T-helper 17 cell (primary cell): ENCODE data around the gene GJA3. TPM values are rescaled to one million over a fixed set of nuclear protein-coding genes. Genes with fewer than 3 reads are reported as not detected.

Experiments used
- ATAC-seq: fragments of 150-1000 bp; cut with Tn5 transposase; 2 replicates; pipeline ENCODE4 v1.10.0; 2021; ENCODE audit warnings: mild to moderate bottlenecking, moderate library complexity
- DNase-seq, 3 donors: peaks; one replicate each; pipeline versions ENCODE4 v3.0.0 to v3.0.0-alpha.2; 2020 to 2021
- H3K9me3 ChIP-seq: one replicate; pipeline ENCODE4 v1.7.0; 2013; ENCODE audit warnings: low read length, mild to moderate bottlenecking; ENCODE audit not compliant: control insufficient read depth, poor library complexity, severe bottlenecking
- H3K27ac Mint-ChIP-seq: one replicate; pipeline ENCODE4 v1.8.0; 2022; ENCODE audit warnings: mild to moderate bottlenecking, moderate library complexity, mixed read lengths
- H3K27me3 Mint-ChIP-seq: one replicate; pipeline ENCODE4 v1.8.0; 2022; ENCODE audit warnings: mixed read lengths
- H3K36me3 Mint-ChIP-seq: one replicate; pipeline ENCODE4 v1.8.0; 2022; ENCODE audit warnings: low read depth, mixed read lengths
- H3K4me1 Mint-ChIP-seq: one replicate; pipeline ENCODE4 v1.8.0; 2022; ENCODE audit warnings: mild to moderate bottlenecking, mixed read lengths
- H3K4me3 Mint-ChIP-seq: one replicate; pipeline ENCODE4 v1.8.0; 2022; ENCODE audit warnings: mild to moderate bottlenecking, moderate library complexity, mixed read lengths
- total RNA-seq, 4 donors: library from RNA in 2 of 4; stranded (reverse) in 2 of 4; gene quantifications; one replicate each; pipeline ENCODE4 v1.2.3 and lab custom pipeline; 2022 to 2026

The GJA3 gene
- total RNA-seq, 2 donors from 2014 or later, result 0.12 TPM; not detected in 1

DNA sequence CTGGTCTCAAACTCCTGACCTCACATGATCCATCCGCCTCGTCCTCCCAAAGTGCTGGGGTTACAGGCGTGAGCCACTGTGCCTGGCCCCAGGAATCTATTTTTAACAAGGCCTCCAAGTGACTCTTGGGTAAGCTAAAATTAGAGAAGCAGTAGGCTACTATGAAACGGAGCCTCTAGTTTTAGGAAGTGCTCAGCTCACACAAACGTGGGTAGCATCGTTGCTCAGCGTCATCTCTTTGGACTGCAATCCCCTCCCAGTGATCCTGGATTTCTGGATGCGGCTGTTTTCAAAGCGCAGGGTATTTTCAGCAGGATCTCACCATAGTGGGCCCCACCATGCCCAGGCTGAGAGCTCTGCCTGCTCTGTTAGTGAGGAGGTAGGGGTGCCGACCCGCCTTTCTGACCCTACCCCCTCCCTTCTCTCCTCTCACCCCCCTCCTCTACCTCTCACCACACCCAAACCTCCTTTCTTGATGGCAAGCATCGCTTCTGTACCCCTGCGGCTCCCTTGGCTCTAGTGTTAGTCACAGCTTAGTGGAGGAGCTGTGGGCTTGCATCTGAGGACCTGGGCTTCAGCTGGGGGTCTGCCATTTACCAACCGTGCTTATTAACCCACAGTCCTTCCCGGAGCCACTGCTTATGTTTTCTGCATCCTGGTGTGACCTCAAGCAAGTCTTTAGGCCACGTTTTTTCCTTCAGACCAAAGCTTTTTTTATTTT lies 34.2 kb downstream of the GJA3 start:
- H3K36me3 Mint-ChIP-seq, result peaks cover 2% of the 10 kb centered on the region
- peak overlapping the region; percentile 86 for H3K4me3 Mint-ChIP-seq
- no peak for ATAC-seq

DNA sequence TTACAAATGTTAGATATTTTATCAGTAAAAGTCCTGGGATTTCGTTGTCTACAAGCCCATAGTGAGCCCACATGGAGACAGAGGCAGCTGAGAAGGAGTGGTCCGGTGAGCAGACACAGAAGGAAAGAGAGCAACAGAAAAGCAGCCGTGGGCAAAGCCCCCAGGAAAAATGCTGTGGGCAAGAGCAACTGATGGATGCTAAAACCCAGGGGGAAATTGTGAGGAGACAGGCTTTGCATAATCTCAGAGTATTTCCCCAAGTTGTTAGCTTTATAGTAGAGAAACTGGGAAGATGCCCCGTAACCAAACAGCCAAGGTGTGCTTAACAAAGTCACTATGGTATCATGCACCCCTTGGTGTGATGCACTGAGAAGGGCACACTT lies 35.1 kb downstream of the GJA3 start:
- peaks cover 13% of the 10 kb centered on the region for H3K27me3 Mint-ChIP-seq
- H3K27ac Mint-ChIP-seq, result peak overlapping the region; percentile 4
- H3K4me1 Mint-ChIP-seq, result peaks cover 11% of the 10 kb centered on the region
- no peak for ATAC-seq
- H3K4me3 Mint-ChIP-seq, result peak overlapping the region; percentile 7
- DNase-seq, result no peak
- H3K9me3 ChIP-seq, result no peaks in the 10 kb centered on the region
- peaks cover 2% of the 10 kb centered on the region for H3K36me3 Mint-ChIP-seq

More for the DNA sequence above, 34.2 kb downstream of the GJA3 start:
- H3K4me1 Mint-ChIP-seq, result peaks cover 7% of the 10 kb centered on the region
- no peaks in the 10 kb centered on the region for H3K9me3 ChIP-seq
- no peak overlapping the region for H3K27ac Mint-ChIP-seq
- H3K27me3 Mint-ChIP-seq, result peaks cover 13% of the 10 kb centered on the region
- DNase-seq, result no peak

GRCh38 chr13:20125129-20125782 lies 35.6 kb downstream of the GJA3 start:
- ATAC-seq (no peak), DNase-seq (no peak)
- Mint-ChIP-seq H3K36me3 (peaks cover 2% of the 10 kb centered on the region), H3K27me3 (peaks cover 13% of the 10 kb centered on the region), H3K27ac (peak overlapping the region; percentile 4), H3K4me3 (peak overlapping the region; percentile 7), H3K4me1 (peaks cover 15% of the 10 kb centered on the region)
- H3K9me3 ChIP-seq, result no peaks in the 10 kb centered on the region

GRCh38 chr13:20124303-20124702 lies 36.5 kb downstream of the GJA3 start:
- ATAC-seq (no peak), DNase-seq (no peak)
- no peak overlapping the region for H3K27ac Mint-ChIP-seq
- H3K4me1 Mint-ChIP-seq, result peaks cover 22% of the 10 kb centered on the region
- peaks cover 2% of the 10 kb centered on the region for H3K36me3 Mint-ChIP-seq
- H3K9me3 ChIP-seq, result no peaks in the 10 kb centered on the region
- H3K4me3 Mint-ChIP-seq, result no peak overlapping the region
- H3K27me3 Mint-ChIP-seq, result peaks cover 13% of the 10 kb centered on the region

GRCh38 chr13:20121159-20121525 lies 39.7 kb downstream of the GJA3 start:
- peaks cover 13% of the 10 kb centered on the region for H3K27me3 Mint-ChIP-seq
- peaks cover 2% of the 10 kb centered on the region for H3K36me3 Mint-ChIP-seq
- DNase-seq, result no peak
- peak overlapping the region; percentile 93 for H3K4me3 Mint-ChIP-seq
- H3K9me3 ChIP-seq, result no peaks in the 10 kb centered on the region
- no peak for ATAC-seq
- H3K27ac Mint-ChIP-seq, result peak overlapping the region; percentile 82
- H3K4me1 Mint-ChIP-seq, result peaks cover 21% of the 10 kb centered on the region

DNA sequence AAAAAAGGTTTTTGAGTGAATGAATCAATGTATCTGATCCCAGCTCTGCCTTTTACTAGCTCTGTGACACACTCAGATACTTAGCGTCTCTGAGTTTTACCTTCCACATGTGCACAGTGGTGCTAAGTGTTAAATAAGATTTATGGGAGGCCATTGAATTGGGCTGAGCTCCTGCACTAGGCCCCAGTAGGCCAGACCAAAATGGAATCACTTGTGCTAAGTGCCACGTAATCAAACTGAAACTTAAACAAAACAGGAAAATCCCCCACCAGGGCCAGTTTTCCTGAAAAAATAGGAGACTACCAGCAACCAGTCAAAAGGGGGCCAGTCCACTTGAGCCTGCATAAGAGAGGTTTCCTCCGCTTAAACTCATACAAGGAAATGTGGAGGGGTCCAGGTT lies 40.9 kb downstream of the GJA3 start:
- Mint-ChIP-seq H3K27me3 (peaks cover 7% of the 10 kb centered on the region), H3K36me3 (peaks cover 2% of the 10 kb centered on the region), H3K4me3 (peak overlapping the region; percentile 93), H3K4me1 (peaks cover 18% of the 10 kb centered on the region), H3K27ac (peak overlapping the region; percentile 82)
- ATAC-seq (no peak), DNase-seq (no peak)
- H3K9me3 ChIP-seq, result no peaks in the 10 kb centered on the region

- DNase-seq, result peak in 2 of 3 donors; percentile 41 to 43
- no peaks in the 10 kb centered on the region for H3K36me3 Mint-ChIP-seq
- H3K4me3 Mint-ChIP-seq, result peak overlapping the region; percentile 93
- peak overlapping the region; percentile 82 for H3K27ac Mint-ChIP-seq
- H3K4me1 Mint-ChIP-seq, result peaks cover 18% of the 10 kb centered on the region
- no peaks in the 10 kb centered on the region for H3K9me3 ChIP-seq
- no peaks in the 10 kb centered on the region for H3K27me3 Mint-ChIP-seq
- peak; percentile 39 for ATAC-seq
These were observed 42.3 kb downstream of the GJA3 start for GRCh38 chr13:20118268-20119140.

- Mint-ChIP-seq H3K4me1 (peaks cover 18% of the 10 kb centered on the region), H3K27me3 (peaks cover 5% of the 10 kb centered on the region), H3K27ac (no peak overlapping the region), H3K4me3 (no peak overlapping the region), H3K36me3 (peaks cover under 1% of the 10 kb centered on the region)
- ATAC-seq (no peak), DNase-seq (no peak)
- H3K9me3 ChIP-seq, result no peaks in the 10 kb centered on the region
These were observed 44.6 kb downstream of the GJA3 start for GRCh38 chr13:20116213-20116612.

GRCh38 chr13:20114066-20114610 lies 46.7 kb downstream of the GJA3 start:
- peaks cover 3% of the 10 kb centered on the region for H3K36me3 Mint-ChIP-seq
- ATAC-seq (no peak), DNase-seq (no peak)
- H3K27me3 Mint-ChIP-seq, result peaks cover 5% of the 10 kb centered on the region
- no peaks in the 10 kb centered on the region for H3K9me3 ChIP-seq
- H3K27ac Mint-ChIP-seq, result no peak overlapping the region
- peaks cover 5% of the 10 kb centered on the region for H3K4me1 Mint-ChIP-seq
- H3K4me3 Mint-ChIP-seq, result no peak overlapping the region

- Mint-ChIP-seq H3K4me1 (peaks cover 9% of the 10 kb centered on the region), H3K27ac (no peak overlapping the region), H3K4me3 (no peak overlapping the region), H3K36me3 (peaks cover 12% of the 10 kb centered on the region), H3K27me3 (peaks cover 32% of the 10 kb centered on the region)
- no peaks in the 10 kb centered on the region for H3K9me3 ChIP-seq
- no peak for ATAC-seq
- DNase-seq, result no peak
These were observed 51.8 kb downstream of the GJA3 start for GRCh38 chr13:20109037-20109436.

DNA sequence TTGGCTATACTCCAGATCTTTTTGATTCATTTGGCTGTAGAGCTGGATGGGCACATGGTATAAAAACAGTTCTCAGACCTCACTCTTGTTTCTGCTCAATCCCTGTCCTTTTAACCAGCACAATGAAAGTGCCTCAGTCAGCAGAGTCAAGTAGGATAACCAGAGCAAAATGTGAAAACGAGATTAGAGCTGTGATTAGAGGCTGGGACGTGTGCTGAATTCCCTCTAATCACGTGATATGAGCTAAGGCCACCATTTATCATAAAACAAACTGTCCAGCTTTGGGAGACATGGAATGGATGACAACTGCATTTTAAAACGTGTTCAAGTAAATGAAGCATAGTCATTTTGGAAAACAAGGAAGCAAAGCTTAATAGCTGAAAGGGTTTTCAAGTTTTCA lies 54.1 kb downstream of the GJA3 start:
- H3K27ac Mint-ChIP-seq, result no peak overlapping the region

GRCh38 chr13:20105161-20105689 lies 55.6 kb downstream of the GJA3 start:
- no peak for ATAC-seq
- peaks cover 13% of the 10 kb centered on the region for H3K4me1 Mint-ChIP-seq

More for the DNA sequence above, 54.1 kb downstream of the GJA3 start:
- ATAC-seq (no peak), DNase-seq (no peak)
- no peak overlapping the region for H3K4me3 Mint-ChIP-seq
- no peaks in the 10 kb centered on the region for H3K9me3 ChIP-seq
- H3K36me3 Mint-ChIP-seq, result peaks cover 12% of the 10 kb centered on the region
- H3K4me1 Mint-ChIP-seq, result peaks cover 11% of the 10 kb centered on the region
- peaks cover 50% of the 10 kb centered on the region for H3K27me3 Mint-ChIP-seq

More at GRCh38 chr13:20105161-20105689, 55.6 kb downstream of the GJA3 start:
- H3K4me3 Mint-ChIP-seq, result no peak overlapping the region
- H3K27ac Mint-ChIP-seq, result no peak overlapping the region
- no peak for DNase-seq
- H3K36me3 Mint-ChIP-seq, result peaks cover 11% of the 10 kb centered on the region
- no peaks in the 10 kb centered on the region for H3K9me3 ChIP-seq
- peaks cover 65% of the 10 kb centered on the region for H3K27me3 Mint-ChIP-seq
